T-helper 1 cell treated with Interleukin-12 subunit alpha and Interleukin-12 subunit beta and Interleukin-4 antibody, amounts not matched to agents 30 ng/mL and 1 ng/mL, for 36 hours (primary cell): ENCODE results near the gene LYRM4. TPM values are rescaled to one million over a fixed set of nuclear protein-coding genes. Genes with fewer than 3 reads are reported as not detected.

Source experiments
- intact Hi-C: fragments of 100-400 bp; cut with micrococcal nuclease; formaldehyde crosslinking; loops from one replicate; pipeline ENCODE4 v1.15.1; 2024
- total RNA-seq: library from RNA; stranded (reverse); gene quantifications from 2 replicates; pipeline ENCODE4 v1.2.3, GENCODE V29; 2022

LYRM4 gene
- total RNA-seq, 1 donor from 2014 or later, result 25.8 TPM

- intact Hi-C loops, result no loop called here
Measured at GRCh38 chr6:5105146-5105545, 155.6 kb downstream of the LYRM4 start.

GRCh38 chr6:5104667-5105066 is 156.1 kb downstream of the LYRM4 start:
- intact Hi-C loops, result no loop called here

GRCh38 chr6:5103250-5103649 is 157.5 kb downstream of the LYRM4 start:
- intact Hi-C loops, result no loop called here

GRCh38 chr6:5102267-5102970 is 158.3 kb downstream of the LYRM4 start:
- intact Hi-C loops, result no loop called here

GRCh38 chr6:5100806-5101205 is 159.9 kb downstream of the LYRM4 start:
- intact Hi-C loops, result no loop called here

GRCh38 chr6:5099537-5099936 is 161.2 kb downstream of the LYRM4 start:
- intact Hi-C loops, result no loop called here

GRCh38 chr6:5098501-5099270 is 162.1 kb downstream of the LYRM4 start:
- intact Hi-C loops, result no loop called here

GRCh38 chr6:5096482-5096881 is 164.3 kb downstream of the LYRM4 start:
- intact Hi-C loops, result no loop called here

GRCh38 chr6:5095236-5095635 is 165.5 kb downstream of the LYRM4 start:
- intact Hi-C loops, result no loop called here

- intact Hi-C loops, result no loop called here
Measured at GRCh38 chr6:5094327-5094726, 166.4 kb downstream of the LYRM4 start.

- intact Hi-C loops, result no loop called here
Measured at GRCh38 chr6:5093231-5094015, 167.3 kb downstream of the LYRM4 start.

- intact Hi-C loops, result no loop called here
Measured at GRCh38 chr6:5091210-5092069, 169.3 kb downstream of the LYRM4 start.

GRCh38 chr6:5090603-5091002 is 170.1 kb downstream of the LYRM4 start:
- intact Hi-C loops, result no loop called here

- intact Hi-C loops, result loop anchor here (10.0 kb wide), 1 partner anchor 915 kb away; the partner anchor contains the start of gene NRN1
Measured at GRCh38 chr6:5089481-5090438, 171.0 kb downstream of the LYRM4 start.

- intact Hi-C loops, result loop anchor here (10.0 kb wide), 1 partner anchor 916 kb away; the partner anchor contains the start of gene NRN1
Measured at GRCh38 chr6:5088780-5089179, 172.0 kb downstream of the LYRM4 start.

GRCh38 chr6:5087389-5087788 is 173.4 kb downstream of the LYRM4 start:
- intact Hi-C loops, result loop anchor here (10.0 kb wide), 1 partner anchor 917 kb away; the partner anchor contains the start of gene NRN1

GRCh38 chr6:5086294-5086890 is 174.4 kb downstream of the LYRM4 start:
- intact Hi-C loops, result loop anchor here (10.0 kb wide), 1 partner anchor 918 kb away; the partner anchor contains the start of gene NRN1

- intact Hi-C loops, result loop anchor here (10.0 kb wide), 1 partner anchor 919 kb away; the partner anchor contains the start of gene NRN1
Measured at GRCh38 chr6:5085648-5086293, 175.0 kb downstream of the LYRM4 start.
